GOT3 (cell line): ENCODE data around the gene FGFR2.

Experiments used
- DNase-seq: peaks from one replicate; lab custom pipeline; 2025; ENCODE audit warnings: mixed read lengths; lab: John Stamatoyannopoulos, UW

Gene FGFR2

GRCh38 chr10:121553511-121554264 lies 44.6 kb downstream of the FGFR2 start:
- DNase-seq, result no peak

DNA sequence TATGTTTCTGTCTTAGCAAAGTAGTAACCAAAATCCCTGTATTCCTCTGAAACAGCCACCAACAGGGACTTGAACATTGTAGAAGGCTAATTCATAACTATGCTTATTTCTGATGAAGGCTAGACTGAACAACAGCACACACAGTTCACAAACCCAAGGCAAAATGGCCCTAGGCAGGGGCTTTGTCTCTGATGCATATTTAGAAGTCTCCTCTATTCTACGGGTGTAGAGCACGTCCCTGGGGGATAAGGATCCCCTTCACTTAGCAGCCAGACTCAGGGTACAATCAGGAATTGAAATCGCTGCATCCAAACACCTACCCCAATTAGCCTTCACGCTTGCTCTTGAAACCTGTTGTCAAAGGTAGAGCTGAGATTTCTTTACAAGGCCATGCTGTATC lies 45.5 kb downstream of the FGFR2 start:
- DNase-seq, result no peak

- DNase-seq, result no peak
These were observed 46.9 kb downstream of the FGFR2 start for GRCh38 chr10:121551210-121551885.

DNA sequence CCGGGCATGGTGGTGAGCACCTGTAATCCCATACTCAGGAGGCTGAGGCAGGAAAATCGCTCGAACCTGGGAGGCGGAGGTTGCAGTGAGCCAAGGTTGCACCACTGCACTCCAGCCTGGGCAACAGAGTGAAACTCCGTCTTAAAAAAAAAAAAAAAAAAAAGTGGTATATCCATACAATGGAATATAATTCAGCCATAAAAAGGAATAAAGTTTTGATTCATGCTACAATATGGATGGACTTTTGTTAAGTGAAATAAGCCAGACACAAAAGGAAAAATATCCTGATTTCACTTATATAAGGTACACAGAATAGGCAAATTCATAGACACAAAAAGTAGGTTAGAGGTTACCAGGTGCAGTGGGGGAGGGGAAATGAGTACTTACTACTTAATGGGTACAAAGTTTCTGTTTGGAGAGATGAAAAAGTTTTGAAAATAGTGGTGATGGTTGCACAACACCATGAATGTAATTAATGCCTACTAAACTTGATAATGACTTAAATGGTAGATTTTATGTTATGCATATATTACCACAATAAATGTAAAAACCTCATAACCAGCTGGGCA lies 53.9 kb downstream of the FGFR2 start:
- DNase-seq, result no peak

GRCh38 chr10:121543545-121543944 lies 54.7 kb downstream of the FGFR2 start:
- DNase-seq, result no peak

DNA sequence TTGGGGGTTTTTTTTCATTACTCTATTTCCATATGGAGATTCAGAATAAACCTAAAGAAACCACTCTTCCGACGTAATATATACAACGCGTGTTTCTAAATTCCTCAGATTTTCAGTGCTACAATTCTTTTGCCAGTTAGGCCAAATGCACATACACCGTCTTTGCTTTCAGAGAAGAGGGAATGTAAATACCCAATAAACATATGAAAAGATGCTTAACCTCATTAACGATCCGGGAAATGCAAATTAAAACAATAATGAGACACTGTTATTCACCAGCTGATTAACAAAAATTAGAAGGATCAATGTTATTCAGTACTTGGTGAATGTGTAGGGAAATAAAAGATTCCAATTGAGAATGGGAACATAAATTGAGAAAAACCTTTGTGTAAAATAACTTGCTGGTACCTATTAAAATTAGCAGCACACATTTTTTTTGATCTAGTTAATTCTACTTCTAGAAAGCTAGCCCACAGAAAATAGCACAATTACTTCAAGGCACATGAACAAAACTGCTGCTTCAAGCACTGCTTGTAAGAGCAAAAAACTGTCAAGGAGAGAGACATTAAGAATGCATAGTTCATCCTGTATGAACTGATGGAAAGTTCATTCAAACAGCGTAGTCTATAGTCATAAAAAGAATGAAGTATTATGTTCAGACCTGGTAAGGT lies 56.7 kb downstream of the FGFR2 start:
- DNase-seq, result no peak

GRCh38 chr10:121540732-121541395 lies 57.4 kb downstream of the FGFR2 start:
- no peak for DNase-seq

DNA sequence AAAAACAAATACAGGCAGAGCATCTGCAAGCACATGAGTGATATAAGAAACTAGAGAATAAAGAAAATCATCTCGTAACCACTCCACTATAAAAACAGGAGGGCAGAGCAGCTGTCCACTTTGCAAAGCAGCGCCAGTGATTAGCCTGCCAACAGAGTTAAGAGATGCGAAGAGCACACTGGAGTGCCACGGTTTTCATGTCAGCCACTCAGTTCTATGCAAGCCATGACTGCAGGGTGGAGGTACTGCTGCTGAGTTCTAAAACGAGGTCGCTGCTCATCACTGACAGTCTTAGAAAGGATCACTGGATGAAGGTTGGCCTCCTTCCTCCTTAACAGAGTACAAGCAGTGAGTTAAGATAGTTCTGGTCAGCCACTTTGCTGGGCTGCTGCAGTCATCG lies 58.5 kb downstream of the FGFR2 start:
- DNase-seq, result no peak

DNA sequence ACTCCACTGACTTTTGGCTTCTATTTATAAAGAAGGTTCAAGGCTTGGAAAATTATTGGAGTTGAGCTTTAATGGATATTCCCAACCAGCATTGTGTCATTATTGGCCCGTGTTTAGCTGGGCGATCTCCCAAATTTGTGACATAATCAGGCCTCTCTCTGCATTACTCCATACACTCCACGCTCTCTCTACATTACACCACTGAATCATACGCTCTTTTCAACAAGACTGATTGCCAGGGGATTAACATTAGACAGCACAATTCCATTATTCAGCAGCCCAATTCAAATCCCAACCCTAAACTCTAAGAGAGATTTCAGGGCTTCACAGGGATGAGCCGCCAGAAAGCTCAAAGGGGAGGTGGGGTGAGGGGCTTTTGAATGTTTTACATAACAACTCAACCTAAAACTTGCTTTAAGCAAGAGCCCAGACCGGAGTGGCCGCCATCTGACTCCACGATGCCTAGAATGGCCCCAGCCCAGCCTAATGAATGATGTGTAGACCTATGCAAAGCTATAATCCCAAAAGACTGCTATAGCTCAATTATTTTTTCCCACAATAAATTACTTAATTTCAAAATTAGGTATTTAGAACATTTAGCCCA lies 61.8 kb downstream of the FGFR2 start:
- DNase-seq, result no peak

- DNase-seq, result no peak
These were observed 62.9 kb downstream of the FGFR2 start for GRCh38 chr10:121535381-121535780.

DNA sequence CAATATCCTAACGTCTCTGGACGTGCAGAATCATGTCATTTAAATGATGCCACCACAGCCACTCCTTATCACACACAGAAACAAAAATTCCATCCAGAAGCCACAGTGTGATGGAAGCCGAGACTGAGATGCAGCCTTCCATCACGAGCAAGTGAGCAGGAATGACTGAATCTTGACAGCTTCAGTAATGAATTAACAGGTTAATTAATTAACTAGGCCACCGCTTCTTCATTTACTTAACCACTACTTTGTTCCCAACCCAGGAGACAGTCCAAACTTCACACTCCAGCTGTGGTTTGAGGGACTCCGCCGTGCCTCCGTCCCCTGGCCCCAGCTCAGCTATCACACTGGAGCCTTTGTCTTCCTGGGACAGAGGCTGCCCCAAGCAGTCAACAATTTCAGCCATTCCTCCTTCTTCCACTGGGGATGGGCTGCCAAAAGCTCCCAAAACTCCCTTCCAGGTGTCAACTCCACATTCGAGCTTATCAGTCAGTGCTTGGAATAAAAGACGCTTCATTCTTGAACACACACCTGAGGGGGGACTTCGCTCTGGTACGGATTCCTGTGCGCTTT lies 65.9 kb downstream of the FGFR2 start:
- DNase-seq, result no peak

DNA sequence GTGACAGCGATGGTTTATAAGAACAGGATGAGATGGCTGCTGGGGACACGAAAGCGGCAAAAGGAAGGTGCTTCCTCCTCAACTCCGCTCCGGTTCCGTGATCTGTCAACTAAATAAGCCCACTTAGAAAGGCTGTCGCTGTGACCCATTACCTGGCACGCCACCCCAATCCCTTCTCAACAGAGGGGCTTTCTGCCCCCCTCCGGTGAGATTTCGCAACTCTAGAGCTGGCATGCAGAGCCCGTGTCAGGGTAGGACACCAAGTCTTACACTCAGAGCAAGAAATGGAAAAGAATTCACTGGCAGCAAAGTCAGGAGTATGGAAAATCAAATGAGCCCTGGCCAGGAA lies 66.4 kb downstream of the FGFR2 start:
- no peak for DNase-seq

- DNase-seq, result no peak
These were observed 67.0 kb downstream of the FGFR2 start for GRCh38 chr10:121531076-121531829.

- DNase-seq, result no peak
These were observed 67.7 kb downstream of the FGFR2 start for GRCh38 chr10:121530481-121531075.

GRCh38 chr10:121527690-121528089 lies 70.6 kb downstream of the FGFR2 start:
- no peak for DNase-seq

DNA sequence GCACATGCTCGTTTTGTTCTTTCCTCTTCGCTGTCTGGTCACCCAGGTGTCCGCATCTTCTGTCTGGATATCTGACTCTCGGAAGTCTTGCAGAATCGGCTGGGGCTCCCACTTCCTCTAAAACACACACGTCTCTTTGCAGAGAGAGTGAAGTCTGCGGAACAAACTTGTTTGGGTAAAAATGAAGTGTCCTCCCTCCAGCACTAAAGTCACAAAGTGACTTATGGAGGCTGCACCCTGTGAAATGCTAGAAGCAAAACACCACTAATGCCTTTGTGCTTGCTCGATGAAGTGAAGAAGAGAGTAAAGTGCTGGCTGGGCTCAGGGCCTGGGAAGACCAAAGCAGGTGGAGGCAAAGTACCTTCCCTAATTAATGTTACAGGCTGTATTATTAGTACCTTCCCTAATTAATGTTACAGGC lies 71.4 kb downstream of the FGFR2 start:
- DNase-seq, result no peak

DNA sequence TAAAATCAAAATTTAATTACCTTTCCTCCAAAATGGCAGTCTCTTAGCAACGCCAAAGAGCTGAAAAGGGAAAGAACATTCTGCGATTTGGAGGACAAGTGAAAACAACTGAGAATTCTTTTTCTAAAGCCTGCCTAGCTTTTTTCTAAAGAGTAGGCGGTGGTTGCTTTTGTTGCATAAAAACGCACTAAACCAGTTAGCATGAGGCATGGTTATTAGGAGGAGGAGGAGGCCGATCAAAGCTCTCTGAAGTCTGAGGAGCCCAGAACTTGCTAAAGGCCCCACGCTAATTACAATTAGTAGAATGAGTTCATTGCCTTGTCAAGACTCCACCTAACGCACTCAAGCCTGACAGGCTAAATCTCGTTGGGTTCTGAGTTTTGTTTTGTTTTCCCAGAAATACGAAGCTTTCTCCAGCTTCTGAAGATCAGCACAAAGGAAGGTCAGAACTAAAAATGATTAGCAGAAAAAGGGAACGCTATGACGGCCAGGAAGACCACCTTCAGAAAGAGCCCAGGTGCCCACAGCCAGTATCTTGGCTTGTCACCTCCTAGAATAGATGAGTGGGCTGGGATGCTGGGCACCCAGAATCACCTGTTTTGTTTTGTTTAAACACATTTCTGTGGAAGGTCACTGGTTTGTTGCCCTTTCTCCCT lies 72.0 kb downstream of the FGFR2 start:
- no peak for DNase-seq

- no peak for DNase-seq
These were observed 72.8 kb downstream of the FGFR2 start for GRCh38 chr10:121525251-121526134.
